IMR-90 (cell line): ENCODE data around the gene DKK2.

Source experiments
- RFX5 ChIP-seq: IDR thresholded peaks from 2 replicates; pipeline ENCODE4 v1.8.0; 2012; ENCODE audit warnings: low read depth, mild to moderate bottlenecking, low read length, moderate library complexity
- TF ChIP-seq, protein P1 (sequence below): conservative IDR thresholded peaks from 2 replicates; pipeline ENCODE4 v1.5.1; 2012; ENCODE audit warnings: mild to moderate bottlenecking, low read depth, low read length, improper control_type of control experiment
- TF ChIP-seq, protein P2 (sequence below): fragments of 150-350 bp; IDR thresholded peaks from 2 replicates; pipeline ENCODE4 v1.6.1; 2016; ENCODE audit warnings: low read depth, mild to moderate bottlenecking, low read length, moderate library complexity, borderline replicate concordance

DNA sequence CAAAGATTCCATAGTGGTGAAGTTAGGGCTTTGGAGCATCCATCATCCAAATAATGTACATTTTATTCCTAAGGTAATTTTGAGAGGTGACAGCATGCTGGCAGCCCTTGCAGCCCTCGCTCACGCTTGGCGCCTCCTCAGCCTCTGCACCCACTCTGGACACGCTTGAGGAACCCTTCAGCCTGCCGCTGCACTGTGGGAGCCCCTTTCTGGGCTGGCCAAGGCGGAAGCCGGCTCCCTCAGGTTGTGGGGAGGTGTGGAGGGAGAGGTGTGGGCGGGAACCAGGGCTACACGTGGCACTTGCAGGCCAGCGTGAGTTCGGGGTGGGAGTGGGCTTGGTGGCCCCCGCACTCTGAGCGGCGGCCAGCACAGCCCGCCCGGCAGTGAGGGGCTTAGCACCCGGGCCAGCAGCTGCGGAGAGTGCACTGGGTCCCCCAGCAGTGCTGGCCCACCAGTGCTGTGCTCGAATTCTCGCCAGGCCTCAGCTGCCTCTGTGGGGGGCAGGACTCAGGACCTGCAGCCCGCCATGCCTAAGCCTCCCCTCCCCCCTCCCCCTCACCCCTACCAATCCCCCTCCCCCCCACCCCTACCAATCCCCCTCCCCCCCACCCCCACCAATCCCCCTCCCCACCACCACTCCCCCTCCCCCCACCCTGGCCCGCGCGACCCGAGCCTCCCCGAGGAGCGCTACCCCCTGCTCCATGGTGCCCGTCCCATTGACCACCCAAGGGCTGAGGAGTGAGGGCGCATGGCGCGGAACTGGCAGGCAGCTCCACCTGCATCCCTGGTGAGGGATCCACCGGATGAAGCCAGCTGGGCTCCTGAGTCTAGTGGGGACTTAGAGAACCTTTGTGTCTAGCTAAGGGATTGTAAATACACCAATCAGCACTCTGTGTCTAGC lies 37.0 kb upstream of the DKK2 start:
- TF ChIP-seq, protein P1, sequence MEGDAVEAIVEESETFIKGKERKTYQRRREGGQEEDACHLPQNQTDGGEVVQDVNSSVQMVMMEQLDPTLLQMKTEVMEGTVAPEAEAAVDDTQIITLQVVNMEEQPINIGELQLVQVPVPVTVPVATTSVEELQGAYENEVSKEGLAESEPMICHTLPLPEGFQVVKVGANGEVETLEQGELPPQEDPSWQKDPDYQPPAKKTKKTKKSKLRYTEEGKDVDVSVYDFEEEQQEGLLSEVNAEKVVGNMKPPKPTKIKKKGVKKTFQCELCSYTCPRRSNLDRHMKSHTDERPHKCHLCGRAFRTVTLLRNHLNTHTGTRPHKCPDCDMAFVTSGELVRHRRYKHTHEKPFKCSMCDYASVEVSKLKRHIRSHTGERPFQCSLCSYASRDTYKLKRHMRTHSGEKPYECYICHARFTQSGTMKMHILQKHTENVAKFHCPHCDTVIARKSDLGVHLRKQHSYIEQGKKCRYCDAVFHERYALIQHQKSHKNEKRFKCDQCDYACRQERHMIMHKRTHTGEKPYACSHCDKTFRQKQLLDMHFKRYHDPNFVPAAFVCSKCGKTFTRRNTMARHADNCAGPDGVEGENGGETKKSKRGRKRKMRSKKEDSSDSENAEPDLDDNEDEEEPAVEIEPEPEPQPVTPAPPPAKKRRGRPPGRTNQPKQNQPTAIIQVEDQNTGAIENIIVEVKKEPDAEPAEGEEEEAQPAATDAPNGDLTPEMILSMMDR, result no peak
- TF ChIP-seq RFX5, result no peak
- TF ChIP-seq, protein P2, sequence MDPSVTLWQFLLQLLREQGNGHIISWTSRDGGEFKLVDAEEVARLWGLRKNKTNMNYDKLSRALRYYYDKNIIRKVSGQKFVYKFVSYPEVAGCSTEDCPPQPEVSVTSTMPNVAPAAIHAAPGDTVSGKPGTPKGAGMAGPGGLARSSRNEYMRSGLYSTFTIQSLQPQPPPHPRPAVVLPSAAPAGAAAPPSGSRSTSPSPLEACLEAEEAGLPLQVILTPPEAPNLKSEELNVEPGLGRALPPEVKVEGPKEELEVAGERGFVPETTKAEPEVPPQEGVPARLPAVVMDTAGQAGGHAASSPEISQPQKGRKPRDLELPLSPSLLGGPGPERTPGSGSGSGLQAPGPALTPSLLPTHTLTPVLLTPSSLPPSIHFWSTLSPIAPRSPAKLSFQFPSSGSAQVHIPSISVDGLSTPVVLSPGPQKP, result no peak
